Right lobe of liver (tissue), 6 donors: ENCODE results near the gene PARP3. TPM values are rescaled to one million over a fixed set of nuclear protein-coding genes. Genes with fewer than 3 reads are reported as not detected.
"Not testable (repeated sequence)": the region's sequence is repeated elsewhere in the genome, so short reads cannot be mapped to it uniquely, and the experiment has no call there.

ENCODE experiments used
- ATAC-seq, 4 donors: fragments of 200-7000 bp; cut with Tn5 transposase; one replicate each; pipeline ENCODE4 v1.9.1; 2020; ENCODE audit warnings: mild to moderate bottlenecking in 4 of 4, moderate library complexity in 4 of 4
- DNase-seq, 3 donors: peaks; one replicate each; pipeline ENCODE4 v3.0.0-alpha.2; 2020
- H3K27ac ChIP-seq, 3 donors: fragments of 200-600 bp; one replicate each; pipeline ENCODE4 v1.8.0; 2022
- H3K27me3 ChIP-seq, 2 donors: fragments of 200-600 bp; one replicate each; pipeline ENCODE4 v1.8.0; 2022
- H3K36me3 ChIP-seq, 4 donors: fragments of 200-600 bp; sonication (generic) in 1 of 4; one replicate each; pipeline versions ENCODE4 v1.5.1 to v1.8.0; 2017 to 2022; ENCODE audit warnings: control low read depth in 1 of 4
- H3K4me1 ChIP-seq, 4 donors: fragments of 200-600 bp; sonication (generic) in 1 of 4; one replicate each; pipeline versions ENCODE4 v1.5.1 to v1.8.0; 2017 to 2022; ENCODE audit warnings: control low read depth in 1 of 4
- H3K4me3 ChIP-seq, 3 donors: fragments of 200-600 bp; one replicate each; pipeline ENCODE4 v1.8.0; 2022
- H3K9me3 ChIP-seq, 4 donors: fragments of 200-600 bp; sonication (generic) in 1 of 4; one replicate each; pipeline versions ENCODE4 v1.5.1 to v1.8.0; 2017 to 2022; ENCODE audit warnings: control low read depth in 1 of 4
- POLR2A ChIP-seq: fragments of 450-650 bp; IDR thresholded peaks from one replicate; pipeline ENCODE4 v1.6.1; 2017; ENCODE audit warnings: antibody characterized with exemption, mild to moderate bottlenecking
- WGBS: methylation state at CpG from one replicate; pipeline ENCODE4 v1.1.6; 2018; ENCODE audit warnings: low coverage, low lambda C conversion rate; ENCODE audit not compliant: insufficient coverage; ENCODE audit errors: missing lambda C conversion rate; 5-methylcytosine and 5-hydroxymethylcytosine counted together
- intact Hi-C, 2 donors: fragments of 100-400 bp; cut with DNase I; formaldehyde crosslinking; loops; one replicate each; pipeline versions ENCODE4 v1.11.2 to v1.14.1; 2022
- total RNA-seq, 6 experiments: library from RNA; depleted of rRNA in 2 of 6; stranded (reverse); fragments of >200 nt in 2 of 6; fragmentation: NEBNext Ultra II Directional in 3 of 6; extraction: Animal tissue kit (Norgen Biotek cat#: 25700) in 3 of 6; gene quantifications; one replicate each; pipeline versions ENCODE4 v1.1.0 to v1.2.4, GENCODE V29; 2016 to 2023
- TF ChIP-seq, protein P1 (sequence below), 4 donors: fragments of 200-600 bp in 3 of 4; fragments of 450-650 bp in 1 of 4; IDR thresholded peaks; one replicate each; pipeline versions ENCODE4 v1.5.1 to v1.8.0; 2016 to 2022; ENCODE audit warnings: antibody characterized with exemption in 4 of 4, mild to moderate bottlenecking in 2 of 4
- donor health status: DM: no; HTN: yes; CAD: no.
- donor health status: DM: no; HTN: no; CAD: no.
- donor health status: DM: no; HTN: no; CAD: no.
- donor health status: DM: no; HTN: yes; CAD: no.
- donor health status: DM: no; HTN: yes; CAD: no.

PARP3 gene
- total RNA-seq, 6 experiments from 2014 or later: 13.5 to 19.4 (median 16.0) TPM

DNA sequence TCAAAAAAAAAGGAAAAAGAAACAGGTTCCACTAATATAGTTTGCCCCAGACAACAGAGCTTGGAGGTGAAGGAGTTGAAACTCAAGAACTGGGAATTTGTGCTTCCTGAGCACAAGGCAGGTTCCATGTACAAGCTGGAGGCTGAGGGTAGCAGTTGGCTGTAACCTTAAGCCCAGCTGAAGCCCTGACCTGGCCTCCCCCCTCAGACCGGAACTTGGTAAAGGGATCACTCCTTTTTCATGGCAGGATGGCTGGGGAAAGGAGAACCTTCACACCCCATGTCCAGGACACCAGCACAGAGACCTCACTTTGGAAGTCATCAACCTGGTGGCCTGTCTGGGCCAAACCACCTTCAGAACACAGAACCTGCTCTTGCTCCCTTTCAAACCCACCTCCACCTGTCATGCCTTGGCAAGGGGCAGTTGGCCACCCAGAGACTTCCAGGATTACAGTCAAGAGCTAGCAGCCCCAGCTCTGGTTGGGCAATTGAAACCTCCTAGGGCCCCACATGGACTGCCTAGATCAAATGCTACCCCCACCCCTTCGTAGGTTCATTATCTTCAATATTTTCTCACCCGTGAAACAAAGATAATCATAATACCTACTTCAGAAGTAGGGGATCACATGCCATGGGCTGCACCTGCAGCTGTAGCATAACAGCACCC lies 50.0 kb downstream of the PARP3 start:
- DNase-seq (peak in 1 of 3 donors; percentile 33), ATAC-seq (no peak)
- H3K4me1 ChIP-seq: peaks cover 0 to 12% (median 4%) of the 10 kb centered on the region in 4 donors
- no peaks in the 10 kb centered on the region for H3K9me3 ChIP-seq
- intact Hi-C loops: no loop called here
- TF ChIP-seq POLR2A: no peak
- TF ChIP-seq, protein P1, sequence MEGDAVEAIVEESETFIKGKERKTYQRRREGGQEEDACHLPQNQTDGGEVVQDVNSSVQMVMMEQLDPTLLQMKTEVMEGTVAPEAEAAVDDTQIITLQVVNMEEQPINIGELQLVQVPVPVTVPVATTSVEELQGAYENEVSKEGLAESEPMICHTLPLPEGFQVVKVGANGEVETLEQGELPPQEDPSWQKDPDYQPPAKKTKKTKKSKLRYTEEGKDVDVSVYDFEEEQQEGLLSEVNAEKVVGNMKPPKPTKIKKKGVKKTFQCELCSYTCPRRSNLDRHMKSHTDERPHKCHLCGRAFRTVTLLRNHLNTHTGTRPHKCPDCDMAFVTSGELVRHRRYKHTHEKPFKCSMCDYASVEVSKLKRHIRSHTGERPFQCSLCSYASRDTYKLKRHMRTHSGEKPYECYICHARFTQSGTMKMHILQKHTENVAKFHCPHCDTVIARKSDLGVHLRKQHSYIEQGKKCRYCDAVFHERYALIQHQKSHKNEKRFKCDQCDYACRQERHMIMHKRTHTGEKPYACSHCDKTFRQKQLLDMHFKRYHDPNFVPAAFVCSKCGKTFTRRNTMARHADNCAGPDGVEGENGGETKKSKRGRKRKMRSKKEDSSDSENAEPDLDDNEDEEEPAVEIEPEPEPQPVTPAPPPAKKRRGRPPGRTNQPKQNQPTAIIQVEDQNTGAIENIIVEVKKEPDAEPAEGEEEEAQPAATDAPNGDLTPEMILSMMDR (IDR thresholded peaks at IDR 0.05): no peak
- H3K4me3 ChIP-seq: no peak overlapping the region
- no peak overlapping the region for H3K27ac ChIP-seq
- no peaks in the 10 kb centered on the region for H3K27me3 ChIP-seq
- 81% methylated on average over 2 of the region's 3 CpGs for WGBS
- H3K36me3 ChIP-seq: peaks cover 0 to 23% (median 8%) of the 10 kb centered on the region in 4 donors

DNA sequence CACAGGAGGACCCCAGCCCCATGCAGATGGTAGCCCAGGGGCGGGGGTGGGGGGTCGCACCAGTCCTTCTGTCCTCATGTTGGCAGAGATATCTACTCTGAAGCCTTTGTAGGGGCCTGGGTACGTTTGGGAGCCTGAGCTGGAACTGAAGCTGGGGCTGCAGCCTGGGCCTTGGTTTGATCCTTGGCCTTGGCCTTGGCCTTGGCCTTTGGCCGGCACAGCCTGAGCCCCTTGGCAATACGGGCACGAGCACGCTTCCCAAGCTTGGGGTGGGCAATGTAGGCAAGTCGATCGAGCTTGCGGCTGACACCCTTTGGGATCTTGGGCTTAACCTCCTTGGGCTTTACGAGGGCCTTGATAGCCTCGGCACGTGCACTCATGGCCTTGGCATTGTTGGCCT lies 51.5 kb downstream of the PARP3 start:
- H3K4me3 ChIP-seq, intact Hi-C loops, ATAC-seq, H3K9me3 ChIP-seq, DNase-seq, H3K27me3 ChIP-seq, H3K27ac ChIP-seq: not testable (repeated sequence)
- H3K36me3 ChIP-seq: peaks cover 0 to 19% (median 8%) of the 10 kb centered on the region in 4 donors
- H3K4me1 ChIP-seq: peaks cover 0 to 12% (median 4%) of the 10 kb centered on the region in 4 donors
- WGBS: 100% methylated on average over 2 of the region's 13 CpGs

DNA sequence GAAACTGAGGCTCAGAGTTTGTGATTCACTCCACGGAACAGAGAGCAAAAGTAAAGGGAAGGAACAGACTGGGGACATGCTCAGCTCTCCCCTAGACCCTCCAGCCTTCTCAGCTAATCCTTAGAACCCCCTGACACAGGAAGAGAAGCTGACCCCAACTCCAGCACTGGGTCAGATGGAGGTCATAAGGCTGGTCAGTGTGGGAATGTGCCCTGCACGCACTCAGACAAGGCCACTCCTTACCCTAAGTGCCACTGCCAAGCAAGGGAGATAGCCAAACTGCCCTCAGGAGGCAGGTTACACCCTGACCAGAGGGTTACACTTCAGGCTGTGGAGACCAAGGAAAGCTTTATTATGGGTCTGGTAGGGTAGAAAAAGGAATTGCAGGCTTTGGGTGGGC lies 52.4 kb downstream of the PARP3 start:
- Histone ChIP-seq H3K27me3 (no peaks in the 10 kb centered on the region), H3K4me1 (peaks cover 0 to 12% (median 4%) of the 10 kb centered on the region in 4 donors), H3K27ac (peak overlapping the region in 2 of 3 donors; percentile 67 to 88), H3K36me3 (peaks cover 0 to 19% (median 8%) of the 10 kb centered on the region in 4 donors), H3K4me3 (peak overlapping the region; percentile 63 to 93 (median 89)), H3K9me3 (no peaks in the 10 kb centered on the region)
- 59% methylated on average over 2 of the region's 2 CpGs for WGBS
- no peak for ATAC-seq
- TF ChIP-seq POLR2A: no peak
- intact Hi-C loops: no loop called here
- no peak for DNase-seq

DNA sequence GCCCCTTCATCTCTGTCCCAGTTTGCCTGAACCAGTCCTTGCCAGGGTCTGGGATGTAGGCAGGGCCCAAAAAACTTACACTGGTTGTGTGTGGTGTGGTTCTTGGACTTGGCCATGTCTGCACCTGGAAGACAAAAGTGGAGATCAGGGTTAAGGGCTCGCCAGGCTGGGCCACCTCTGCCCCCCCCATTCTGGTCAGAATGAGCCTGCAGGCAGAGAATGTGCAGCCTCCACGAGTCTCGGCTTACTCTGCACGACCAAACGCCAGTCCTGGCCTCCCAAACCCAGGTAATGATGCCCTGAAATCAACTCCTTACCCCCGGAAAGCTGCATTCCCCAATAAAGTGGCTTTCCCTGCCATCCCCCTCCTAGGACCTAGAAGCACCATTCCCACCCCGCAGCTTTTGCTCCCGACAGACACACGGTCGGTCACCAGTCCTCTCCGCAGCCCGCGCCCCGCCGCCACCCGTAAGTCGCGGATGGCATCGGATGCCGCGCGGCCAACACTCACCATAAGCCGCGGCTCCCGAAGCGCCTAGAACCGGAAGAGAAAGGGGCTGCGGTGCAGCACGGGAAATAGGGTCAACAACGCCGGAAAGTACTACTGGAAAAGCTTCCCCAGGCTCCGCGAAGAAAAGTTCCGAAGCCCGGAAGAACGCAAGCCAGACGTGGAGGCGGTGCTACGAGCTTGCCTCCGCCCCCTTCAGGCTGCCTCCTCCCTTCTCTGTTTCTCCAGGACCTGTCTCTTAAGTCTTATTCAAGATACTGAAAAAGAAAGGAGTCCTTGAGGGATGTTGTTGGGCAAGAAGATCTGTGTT lies 53.4 kb downstream of the PARP3 start, which contains the start of gene RPL29:
RPL29 (minus strand) TSS at position 550 of the 818 bp plus-strand sequence; CDS start at position 116, 434 bp downstream.
- DNase-seq (peak; percentile 85 to 91 (median 90)), ATAC-seq (peak; percentile 96 to 98 (median 96))
- 0% methylated on average over 32 of the region's 40 CpGs for WGBS
- peaks cover 0 to 19% (median 8%) of the 10 kb centered on the region in 4 donors for H3K36me3 ChIP-seq
- H3K27ac ChIP-seq: peak within 1 kb of the TSS; percentile 67 to 93 (median 88)
- no peaks in the 10 kb centered on the region for H3K27me3 ChIP-seq
- no peaks in the 10 kb centered on the region for H3K9me3 ChIP-seq
- intact Hi-C loops: no loop called here
- peak within 1 kb of the TSS; percentile 63 to 93 (median 89) for H3K4me3 ChIP-seq
- H3K4me1 ChIP-seq: peaks cover 0 to 12% (median 4%) of the 10 kb centered on the region in 4 donors
- TF ChIP-seq, protein P1 (IDR thresholded peaks at IDR 0.05): peak; percentile 12 to 48 (median 34)
- peak; percentile 64 for TF ChIP-seq POLR2A

DNA sequence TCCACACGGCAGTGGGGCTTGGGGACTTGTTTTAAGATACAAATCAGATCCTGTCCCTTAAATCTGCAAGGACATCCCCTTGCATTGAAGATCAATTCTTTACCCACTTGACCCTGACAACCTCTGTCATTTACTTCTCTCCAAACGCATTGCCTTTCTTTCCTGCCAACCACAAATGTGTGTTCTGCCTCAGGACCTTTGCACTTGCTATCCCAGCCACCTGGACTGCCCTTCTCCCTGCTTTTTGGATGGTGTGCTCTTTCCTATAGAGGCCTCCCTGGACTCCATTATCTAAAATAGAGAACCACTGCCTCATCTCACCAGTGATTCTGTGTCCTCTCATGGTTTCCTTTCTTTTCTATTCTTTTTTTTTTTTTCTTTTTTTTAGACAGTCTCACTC lies 55.0 kb downstream of the PARP3 start:
- DNase-seq (no peak), ATAC-seq (no peak)
- Histone ChIP-seq H3K4me3 (no peak overlapping the region), H3K36me3 (peaks cover 0 to 19% (median 8%) of the 10 kb centered on the region in 4 donors), H3K9me3 (no peaks in the 10 kb centered on the region), H3K4me1 (peaks cover 0 to 12% (median 4%) of the 10 kb centered on the region in 4 donors), H3K27me3 (no peaks in the 10 kb centered on the region), H3K27ac (no peak overlapping the region)
- no peak for TF ChIP-seq POLR2A
- intact Hi-C loops: no loop called here
- 40% methylated on average over 2 of the region's 2 CpGs for WGBS
